T-cell (primary cell): ENCODE data around the gene APIP. TPM values are rescaled to one million over a fixed set of nuclear protein-coding genes. Genes with fewer than 3 reads are reported as not detected.

Experiments used
- ATAC-seq, 4 experiments: fragments of 200-7000 bp in 3 of 4; fragments of 150-1000 bp in 1 of 4; cut with Tn5 transposase; replicated peaks in 1 of 4; 1 replicate in 3 of 4; 2 replicates in 1 of 4; pipeline ENCODE4 v1.10.0; 2021; ENCODE audit warnings: moderate library complexity in 3 of 4, mild to moderate bottlenecking in 2 of 4, moderate number of reproducible peaks in 1 of 4
- CTCF ChIA-PET, 2 donors: fragments of 300-600 bp; sonication (Branson Sonifier 250); formaldehyde crosslinking; loops; one replicate each; lab custom pipeline; 2022; ENCODE audit warnings: antibody characterized with exemption in 2 of 2; lab: Charles Lee
- POLR2A ChIA-PET, 2 donors: fragments of 300-600 bp; sonication (Branson Sonifier 250); formaldehyde crosslinking; loops; one replicate each; lab custom pipeline; 2022; ENCODE audit warnings: antibody characterized with exemption in 2 of 2; lab: Charles Lee
- DNase-seq, 35 experiments: peaks; one replicate each; pipeline versions ENCODE4 v3.0.0 to v3.0.0-alpha.2; 2013 to 2023
- H3K27ac ChIP-seq: one replicate; pipeline ENCODE4 v1.5.1; 2013; ENCODE audit warnings: low read length
- H3K27me3 ChIP-seq, 2 experiments: replicated peaks in 1 of 2; 1 replicate in 1 of 2; 2 replicates in 1 of 2; pipeline versions ENCODE4 v1.6.1 to v1.7.0; 2013; ENCODE audit warnings: low read length in 1 of 2, mixed read lengths in 1 of 2; ENCODE audit not compliant: control insufficient read depth in 2 of 2, insufficient read depth in 2 of 2; ENCODE audit errors: extremely low read depth in 1 of 2
- H3K36me3 ChIP-seq, 2 donors: 1 replicate in 1 of 2; 2 replicates in 1 of 2; pipeline versions ENCODE4 v1.6.1 to v1.7.0; 2013; ENCODE audit warnings: low read length in 1 of 2; ENCODE audit not compliant: control insufficient read depth in 2 of 2, insufficient read depth in 1 of 2; ENCODE audit errors: extremely low read depth in 1 of 2
- H3K4me1 ChIP-seq, 2 experiments: 1 replicate in 1 of 2; 2 replicates in 1 of 2; pipeline versions ENCODE4 v1.6.1 to v1.7.0; 2013; ENCODE audit warnings: low read length in 2 of 2, mixed read lengths in 1 of 2; ENCODE audit not compliant: insufficient read depth in 2 of 2, control insufficient read depth in 1 of 2; ENCODE audit errors: extremely low read depth in 1 of 2
- H3K4me3 ChIP-seq, 2 donors: 1 replicate in 1 of 2; 2 replicates in 1 of 2; pipeline versions ENCODE4 v1.5.1 to v1.7.0; 2013; ENCODE audit warnings: mild to moderate bottlenecking in 2 of 2, low read length in 1 of 2, moderate library complexity in 1 of 2; ENCODE audit not compliant: control insufficient read depth in 1 of 2; ENCODE audit errors: extremely low read depth in 1 of 2
- H3K9me3 ChIP-seq: 2 replicates; pipeline ENCODE4 v1.7.0; 2013
- H3K27ac Mint-ChIP-seq, 2 donors: one replicate each; pipeline ENCODE4 v1.8.0; 2020 to 2021; ENCODE audit warnings: mild to moderate bottlenecking in 2 of 2, mixed read lengths in 2 of 2
- H3K27me3 Mint-ChIP-seq, 2 donors: one replicate each; pipeline ENCODE4 v1.8.0; 2021 to 2022; ENCODE audit warnings: mixed read lengths in 2 of 2
- H3K36me3 Mint-ChIP-seq: one replicate; pipeline ENCODE4 v1.8.0; 2021; ENCODE audit warnings: mixed read lengths
- H3K4me1 Mint-ChIP-seq, 3 donors: one replicate each; pipeline ENCODE4 v1.8.0; 2020 to 2022; ENCODE audit warnings: mixed read lengths in 3 of 3, mild to moderate bottlenecking in 1 of 3
- H3K4me3 Mint-ChIP-seq, 3 donors: one replicate each; pipeline ENCODE4 v1.8.0; 2020 to 2022; ENCODE audit warnings: mild to moderate bottlenecking in 3 of 3, mixed read lengths in 3 of 3, moderate library complexity in 3 of 3
- H3K9me3 Mint-ChIP-seq, 3 donors: one replicate each; pipeline ENCODE4 v1.8.0; 2020 to 2022; ENCODE audit warnings: mixed read lengths in 3 of 3
- WGBS: methylation state at CpG from one replicate; pipeline ENCODE4 v1.1.5; 2013; ENCODE audit warnings: missing lambda C conversion rate; ENCODE audit not compliant: insufficient coverage; 5-methylcytosine and 5-hydroxymethylcytosine counted together
- total RNA-seq, 35 experiments: library from RNA in 6 of 35; stranded (reverse) in 6 of 35; fragments of 120-200 nt in 1 of 35; gene quantifications; one replicate each; pipeline versions ENCODE4 v1.2.1 to v1.2.4 and lab custom pipeline; 2013 to 2026

The APIP gene
- total RNA-seq, 5 donors from 2014 or later (not counting 1 experiment from before 2014, with no cell fraction given): 9.4 to 15.7 (median 15.6) TPM

DNA sequence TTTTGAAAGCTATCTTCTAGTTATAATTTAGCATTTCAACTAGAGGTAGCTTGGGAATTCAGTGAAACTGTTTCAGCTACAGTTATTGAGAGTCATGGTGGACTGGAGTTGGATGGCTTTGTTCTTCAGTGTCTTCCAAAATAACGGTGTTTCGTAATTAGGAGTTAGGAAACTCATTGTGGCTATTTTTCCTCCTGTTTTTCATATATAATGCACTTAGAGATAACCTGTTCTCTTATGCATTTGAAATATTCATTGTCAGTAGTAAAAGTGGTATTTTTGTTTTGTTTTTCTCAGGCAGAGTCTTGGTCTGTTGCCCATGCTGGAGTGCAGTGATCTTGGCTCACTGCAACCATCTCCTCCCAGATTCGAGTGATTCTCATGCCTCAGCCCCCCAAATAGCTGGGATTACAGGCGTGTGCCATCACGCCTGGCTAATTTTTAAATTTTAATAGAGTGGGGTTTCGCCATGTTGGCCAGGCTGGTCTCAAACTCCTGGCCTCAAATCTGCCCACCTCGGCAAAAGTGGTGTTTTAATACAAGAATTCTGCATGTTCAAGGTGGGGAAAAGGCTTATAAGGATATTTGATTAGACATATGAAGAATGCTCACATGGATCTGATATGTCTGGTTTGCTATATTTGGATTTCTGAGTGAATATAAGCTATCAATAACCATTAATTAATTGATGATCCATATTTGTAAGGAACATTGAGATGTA, 12.9 kb upstream of the APIP start:
- Mint-ChIP-seq H3K27me3 (no peaks in the 10 kb centered on the region), H3K27ac (no peak overlapping the region), H3K4me1 (peaks cover 16 to 33% (median 20%) of the 10 kb centered on the region in 3 donors), H3K4me3 (no peak overlapping the region), H3K9me3 (no peaks in the 10 kb centered on the region), H3K36me3 (peaks cover 21% of the 10 kb centered on the region)
- peaks cover 0 to 3% of the 10 kb centered on the region in 2 donors for H3K36me3 ChIP-seq
- DNase-seq: no peak
- H3K9me3 ChIP-seq: no peaks in the 10 kb centered on the region
- POLR2A ChIA-PET: interaction anchor here in 1 of 2 donors (0.7 kb wide), 1 partner anchor 1097 kb away, joined by 3 read pairs; no protein-coding TSS in a partner anchor
- no peak for ATAC-seq
- no peak overlapping the region for H3K27ac ChIP-seq
- CTCF ChIA-PET: interaction anchor here (0.6 to 6.2 kb wide), 11 partner anchors 11 to 1224 kb away, joined by 3 to 82 read pairs (median 4); partner anchors contain the start of gene ELF5 (in 1 of the 2)
- no peaks in the 10 kb centered on the region for H3K27me3 ChIP-seq
- no peak overlapping the region for H3K4me3 ChIP-seq
- peaks cover 0 to 2% of the 10 kb centered on the region in 2 experiments for H3K4me1 ChIP-seq
- 100% methylated on average over 1 of the region's 7 CpGs for whole genome bisulfite sequencing

DNA sequence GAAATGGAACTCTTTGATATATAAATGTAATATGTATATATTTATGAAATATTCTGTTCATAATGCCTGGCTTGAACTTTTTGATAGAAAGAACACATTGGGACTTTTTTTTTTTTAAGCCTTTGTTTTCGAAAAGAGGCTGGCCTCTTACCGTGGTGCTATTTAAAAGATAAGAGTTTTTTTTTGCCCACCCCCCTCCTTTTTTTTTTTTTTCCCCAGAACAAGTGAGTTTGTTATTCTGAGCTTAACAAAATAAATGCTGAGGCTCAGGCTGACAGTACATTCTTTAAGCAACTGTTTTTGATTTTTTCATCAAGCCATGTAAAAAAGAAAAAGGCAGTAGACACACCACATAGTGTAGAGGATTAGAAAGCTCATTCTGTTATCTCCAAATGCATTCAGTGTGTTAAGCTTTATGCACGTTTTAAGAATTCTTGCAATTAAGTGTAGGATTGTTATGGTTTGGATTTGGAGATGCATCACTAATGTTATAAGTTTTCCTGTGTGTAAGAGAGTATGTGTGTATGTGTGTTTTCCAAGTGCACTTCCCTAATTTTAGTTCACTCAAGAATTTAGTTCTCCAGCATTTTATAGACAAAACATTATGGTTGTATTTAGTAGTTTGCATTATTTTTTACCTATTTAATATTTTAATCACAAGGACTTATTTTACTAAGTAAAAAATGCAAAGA, 12.2 kb upstream of the APIP start:
- DNase-seq (no peak), ATAC-seq (no peak)
- H3K9me3 Mint-ChIP-seq: no peaks in the 10 kb centered on the region
- H3K36me3 Mint-ChIP-seq: peaks cover 18% of the 10 kb centered on the region
- H3K4me1 Mint-ChIP-seq: peaks cover 15 to 33% (median 22%) of the 10 kb centered on the region in 3 donors
- POLR2A ChIA-PET: interaction anchor here in 1 of 2 donors (0.7 kb wide), 1 partner anchor 1098 kb away, joined by 3 read pairs; no protein-coding TSS in a partner anchor
- H3K4me3 Mint-ChIP-seq: no peak overlapping the region
- H3K36me3 ChIP-seq: peaks cover 0 to under 1% of the 10 kb centered on the region in 2 donors
- H3K27me3 Mint-ChIP-seq: no peaks in the 10 kb centered on the region
- no peak overlapping the region for H3K4me3 ChIP-seq
- CTCF ChIA-PET: interaction anchor here (0.6 to 6.2 kb wide), 11 partner anchors 10 to 1224 kb away, joined by 3 to 82 read pairs (median 4); partner anchors contain the start of gene ELF5 (in 1 of the 2)
- no CpG with 5 or more reads among the region's 3 CpGs for WGBS
- no peaks in the 10 kb centered on the region for H3K27me3 ChIP-seq
- peaks cover 0 to 2% of the 10 kb centered on the region in 2 experiments for H3K4me1 ChIP-seq
- no peaks in the 10 kb centered on the region for H3K9me3 ChIP-seq
- H3K27ac Mint-ChIP-seq: no peak overlapping the region
- no peak overlapping the region for H3K27ac ChIP-seq

DNA sequence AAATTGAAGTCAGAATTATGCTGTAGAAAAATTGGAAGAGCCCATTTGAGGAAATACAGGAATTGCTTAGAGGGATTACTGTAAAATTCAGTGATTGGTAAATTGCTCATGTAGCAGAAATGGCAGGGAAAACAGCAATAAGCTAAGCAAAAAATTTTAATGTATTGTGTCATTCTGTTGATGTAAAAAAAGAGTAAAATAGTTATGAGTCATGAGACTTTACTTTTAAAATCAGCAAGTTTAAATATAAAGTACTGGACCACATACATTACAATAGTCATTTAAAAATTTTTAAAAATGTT, 10.6 kb upstream of the APIP start:
- POLR2A ChIA-PET: interaction anchor here in 1 of 2 donors (0.6 to 0.9 kb wide), 2 partner anchors 221 to 309 kb away, joined by 3 to 5 read pairs; no protein-coding TSS in a partner anchor
- Mint-ChIP-seq H3K4me3 (no peak overlapping the region), H3K27ac (no peak overlapping the region), H3K36me3 (peaks cover 5% of the 10 kb centered on the region), H3K4me1 (peaks cover 19 to 37% (median 24%) of the 10 kb centered on the region in 3 donors), H3K9me3 (no peaks in the 10 kb centered on the region), H3K27me3 (no peaks in the 10 kb centered on the region)
- peaks cover 0 to 2% of the 10 kb centered on the region in 2 experiments for H3K4me1 ChIP-seq
- H3K9me3 ChIP-seq: no peaks in the 10 kb centered on the region
- no peaks in the 10 kb centered on the region for H3K27me3 ChIP-seq
- no peak overlapping the region for H3K27ac ChIP-seq
- DNase-seq (no peak), ATAC-seq (no peak)
- CTCF ChIA-PET: interaction anchor here (0.6 to 6.2 kb wide), 28 partner anchors 8 to 1115 kb away, joined by 3 to 82 read pairs (median 4); partner anchors contain the start of genes APIP (in 1 of the 2) and PDHX (in 1 of the 2)
- no peaks in the 10 kb centered on the region for H3K36me3 ChIP-seq
- H3K4me3 ChIP-seq: no peak overlapping the region

DNA sequence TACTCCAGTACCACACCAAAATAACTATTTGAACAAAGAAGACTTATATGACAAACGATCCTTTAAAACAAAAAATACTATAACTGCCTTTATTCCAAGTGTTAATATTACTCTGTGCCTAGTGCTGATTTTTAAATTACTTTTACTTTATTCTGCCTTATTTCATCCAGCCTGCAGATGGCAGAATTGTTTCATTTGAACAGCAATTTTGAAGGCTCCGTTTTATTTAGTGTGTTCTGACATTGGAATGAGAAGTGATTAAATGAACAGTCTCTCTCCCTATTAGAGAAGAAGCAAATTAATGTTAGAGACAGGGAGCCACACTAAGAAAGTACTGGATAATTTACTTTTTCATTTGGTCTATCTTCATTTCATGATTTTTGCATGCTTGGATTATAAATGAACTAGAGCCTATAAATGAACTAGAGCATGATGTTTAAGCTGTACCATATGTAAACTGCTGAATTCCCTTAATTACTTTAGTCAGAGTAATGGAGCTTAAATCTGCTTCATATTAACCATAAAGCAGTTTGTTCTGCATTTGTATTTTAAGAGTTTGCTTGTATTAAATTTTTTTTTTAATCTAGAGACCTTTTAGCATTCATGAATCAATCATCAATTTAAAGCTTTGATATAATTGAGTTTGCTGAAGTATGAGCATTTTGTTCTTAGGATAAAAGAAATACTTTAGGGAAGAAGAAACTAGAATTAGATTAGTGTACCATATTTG, 10.1 kb upstream of the APIP start:
- peaks cover 0 to 2% of the 10 kb centered on the region in 2 experiments for H3K4me1 ChIP-seq
- H3K27ac Mint-ChIP-seq: no peak overlapping the region
- H3K36me3 ChIP-seq: no peaks in the 10 kb centered on the region
- peaks cover 21 to 40% (median 25%) of the 10 kb centered on the region in 3 donors for H3K4me1 Mint-ChIP-seq
- H3K27ac ChIP-seq: no peak overlapping the region
- CTCF ChIA-PET: interaction anchor here (0.6 to 6.2 kb wide), 32 partner anchors 8 to 1115 kb away, joined by 3 to 82 read pairs (median 4); partner anchors contain the start of genes APIP (in 1 of the 2) and PDHX (in 1 of the 2)
- no peak overlapping the region for H3K4me3 ChIP-seq
- H3K9me3 ChIP-seq: no peaks in the 10 kb centered on the region
- H3K4me3 Mint-ChIP-seq: no peak overlapping the region
- no CpG with 5 or more reads among the region's 2 CpGs for WGBS
- H3K36me3 Mint-ChIP-seq: peaks cover 5% of the 10 kb centered on the region
- H3K9me3 Mint-ChIP-seq: no peaks in the 10 kb centered on the region
- H3K27me3 Mint-ChIP-seq: no peaks in the 10 kb centered on the region
- no peaks in the 10 kb centered on the region for H3K27me3 ChIP-seq
- DNase-seq (peak in 6 of 35 experiments; percentile 4 to 77 (median 14)), ATAC-seq (peak; percentile 43 to 51 (median 48))
- POLR2A ChIA-PET: interaction anchor here in 1 of 2 donors (0.6 to 0.9 kb wide), 3 partner anchors 221 to 495 kb away, joined by 3 to 5 read pairs (median 3); no protein-coding TSS in a partner anchor

DNA sequence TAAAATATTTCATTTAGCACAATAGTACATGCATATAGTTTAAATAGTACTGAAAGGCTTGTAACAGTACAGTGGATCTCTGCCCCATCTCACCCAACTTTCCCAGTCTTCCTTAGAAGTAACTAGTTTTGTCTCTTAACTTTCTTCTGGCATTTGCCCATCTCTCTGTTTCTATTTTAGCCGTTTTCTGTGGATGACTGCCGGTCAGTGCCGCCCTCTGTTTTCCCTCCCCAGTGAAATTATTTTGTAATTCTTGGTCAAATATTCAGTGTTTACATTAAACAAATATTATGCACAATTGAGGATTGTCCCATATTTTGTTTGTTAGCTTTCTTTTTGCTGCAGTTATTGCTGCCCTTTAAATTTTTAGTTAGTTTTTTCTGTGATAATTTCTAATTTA, 8.5 kb upstream of the APIP start:
- Mint-ChIP-seq H3K4me3 (no peak overlapping the region), H3K27me3 (no peaks in the 10 kb centered on the region), H3K9me3 (no peaks in the 10 kb centered on the region), H3K36me3 (peaks cover 3% of the 10 kb centered on the region), H3K4me1 (peaks cover 17 to 46% (median 22%) of the 10 kb centered on the region in 3 donors), H3K27ac (no peak overlapping the region)
- ATAC-seq (no peak), DNase-seq (no peak)
- Histone ChIP-seq H3K9me3 (no peaks in the 10 kb centered on the region), H3K36me3 (no peaks in the 10 kb centered on the region), H3K27me3 (no peaks in the 10 kb centered on the region), H3K4me3 (no peak overlapping the region), H3K27ac (no peak overlapping the region), H3K4me1 (peaks cover 0 to 2% of the 10 kb centered on the region in 2 experiments)
- WGBS: no CpG with 5 or more reads among the region's 3 CpGs
- POLR2A ChIA-PET: interaction anchor here in 1 of 2 donors (0.6 to 1.1 kb wide), 2 partner anchors 9 to 53 kb away, joined by 3 to 4 read pairs; no protein-coding TSS in a partner anchor
- CTCF ChIA-PET: interaction anchor here (0.7 to 6.2 kb wide), 12 partner anchors 9 to 560 kb away, joined by 3 to 82 read pairs (median 5); partner anchors contain the start of genes APIP (in 1 of the 2) and PDHX (in 1 of the 2)
